SJCRH30 (cell line): ENCODE measurements around the gene DCDC2C. TPM values are rescaled to one million over a fixed set of nuclear protein-coding genes. Genes with fewer than 3 reads are reported as not detected.
"Not testable (repeated sequence)": the region's sequence is repeated elsewhere in the genome, so short reads cannot be mapped to it uniquely, and the experiment has no call there.

Source experiments
- DNase-seq, 2 experiments: peaks; one replicate each; pipeline ENCODE4 v3.0.0-alpha.2; 2015 to 2020
- H3K27ac ChIP-seq: fragments of 250-450 bp; sonication (Bioruptor Pico); 2 replicates; pipeline ENCODE4 v1.5.1; 2020; ENCODE audit warnings: mild to moderate bottlenecking, moderate library complexity
- H3K27me3 ChIP-seq: fragments of 250-450 bp; sonication (Bioruptor Pico); 2 replicates; pipeline ENCODE4 v1.5.1; 2020; ENCODE audit warnings: mild to moderate bottlenecking, moderate library complexity
- H3K36me3 ChIP-seq: fragments of 250-450 bp; sonication (Bioruptor Pico); 2 replicates; pipeline ENCODE4 v1.5.1; 2020; ENCODE audit warnings: mild to moderate bottlenecking, moderate library complexity
- H3K4me1 ChIP-seq: fragments of 250-450 bp; sonication (Bioruptor Pico); 2 replicates; pipeline ENCODE4 v1.5.1; 2020; ENCODE audit warnings: mild to moderate bottlenecking, moderate library complexity
- H3K4me3 ChIP-seq: fragments of 250-450 bp; sonication (Bioruptor Pico); 2 replicates; pipeline ENCODE4 v1.5.1; 2020; ENCODE audit warnings: mild to moderate bottlenecking, moderate library complexity
- H3K9me3 ChIP-seq: fragments of 250-450 bp; sonication (Bioruptor Pico); replicated peaks from 2 replicates; pipeline ENCODE4 v1.5.1; 2020; ENCODE audit warnings: mild to moderate bottlenecking, moderate library complexity
- total RNA-seq: library from RNA; depleted of rRNA; stranded (reverse); fragments of >200 nt; shearing (Covaris generic); gene quantifications from 2 replicates; pipeline ENCODE4 v1.2.3, GENCODE V29; 2014; rRNA removed

The DCDC2C gene
- total RNA-seq: not detected in 2 replicates

DNA sequence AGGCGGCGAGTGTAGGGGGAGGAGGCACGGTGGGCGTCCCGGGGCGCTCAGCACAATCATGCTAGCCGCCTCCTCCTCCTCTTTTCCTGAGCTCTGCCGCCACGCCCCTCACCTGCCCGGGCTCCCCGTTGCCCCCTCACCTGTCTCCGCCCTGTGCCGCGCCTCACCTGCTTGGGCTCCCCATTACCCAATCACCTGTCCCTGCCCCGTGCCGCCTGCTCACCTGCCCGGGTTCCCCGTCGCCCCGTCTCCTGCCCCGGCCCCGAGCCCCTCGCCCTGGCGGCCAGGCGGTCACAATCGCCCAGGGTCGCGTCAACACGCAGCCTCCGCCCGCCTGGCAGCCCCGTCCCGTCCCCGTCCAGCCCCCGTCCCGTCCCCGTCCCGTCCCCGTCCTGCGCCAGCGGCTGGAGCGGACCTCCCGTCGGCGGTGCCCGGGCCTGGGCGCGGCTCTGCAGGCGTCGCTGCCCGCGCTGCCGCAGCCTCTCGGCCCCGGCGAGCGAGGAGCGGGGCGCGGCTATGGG, at the start of gene DCDC2C:
Gene DCDC2C (plus strand): TSS at position 340 of the 521 bp plus-strand sequence. CDS start 177 bp downstream, at position 517.
- no peaks in the 10 kb centered on the region for H3K4me1 ChIP-seq
- 0 out of 2 replicates have a peak, but pooled peaks cover 6% of the 10 kb centered on the region for H3K27me3 ChIP-seq
- H3K9me3 ChIP-seq: peaks cover 7% of the 10 kb centered on the region; the same call in 1 of the 2 replicates
- H3K4me3 ChIP-seq: no peak within 1 kb of the TSS
- no peaks in the 10 kb centered on the region for H3K36me3 ChIP-seq
- no peak for DNase-seq
- H3K27ac ChIP-seq: no peak within 1 kb of the TSS

- Histone ChIP-seq H3K27ac (no peak overlapping the region), H3K4me1 (peaks cover 33% of the 10 kb centered on the region), H3K9me3 (no peaks in the 10 kb centered on the region), H3K36me3 (no peaks in the 10 kb centered on the region), H3K4me3 (no peak overlapping the region), H3K27me3 (no peaks in the 10 kb centered on the region)
- DNase-seq: no peak
Measured at GRCh38 chr2:3654011-3654410, 49.4 kb upstream of the DCDC2C start.

GRCh38 chr2:3654531-3655225, 48.7 kb upstream of the DCDC2C start:
- Histone ChIP-seq H3K36me3 (no peaks in the 10 kb centered on the region), H3K4me1 (peaks cover 40% of the 10 kb centered on the region), H3K27ac (no peak overlapping the region), H3K27me3 (no peaks in the 10 kb centered on the region), H3K4me3 (no peak overlapping the region), H3K9me3 (no peaks in the 10 kb centered on the region)
- DNase-seq: no peak

GRCh38 chr2:3655871-3656761, 47.3 kb upstream of the DCDC2C start:
- H3K27ac ChIP-seq: peak overlapping the region; percentile 89
- DNase-seq: peak in 1 of 2 experiments; percentile 32
- no peaks in the 10 kb centered on the region for H3K36me3 ChIP-seq
- peak overlapping the region; percentile 35 for H3K4me3 ChIP-seq
- peaks cover 45% of the 10 kb centered on the region for H3K4me1 ChIP-seq
- no peaks in the 10 kb centered on the region for H3K9me3 ChIP-seq
- no peaks in the 10 kb centered on the region for H3K27me3 ChIP-seq

- no peaks in the 10 kb centered on the region for H3K9me3 ChIP-seq
- peaks cover 45% of the 10 kb centered on the region for H3K4me1 ChIP-seq
- H3K27me3 ChIP-seq: no peaks in the 10 kb centered on the region
- DNase-seq: peak; percentile 94 to 95
- H3K36me3 ChIP-seq: no peaks in the 10 kb centered on the region
- H3K27ac ChIP-seq: peak overlapping the region; percentile 89
- peak overlapping the region; percentile 35 for H3K4me3 ChIP-seq
Measured at GRCh38 chr2:3656762-3657721, 46.3 kb upstream of the DCDC2C start.

DNA sequence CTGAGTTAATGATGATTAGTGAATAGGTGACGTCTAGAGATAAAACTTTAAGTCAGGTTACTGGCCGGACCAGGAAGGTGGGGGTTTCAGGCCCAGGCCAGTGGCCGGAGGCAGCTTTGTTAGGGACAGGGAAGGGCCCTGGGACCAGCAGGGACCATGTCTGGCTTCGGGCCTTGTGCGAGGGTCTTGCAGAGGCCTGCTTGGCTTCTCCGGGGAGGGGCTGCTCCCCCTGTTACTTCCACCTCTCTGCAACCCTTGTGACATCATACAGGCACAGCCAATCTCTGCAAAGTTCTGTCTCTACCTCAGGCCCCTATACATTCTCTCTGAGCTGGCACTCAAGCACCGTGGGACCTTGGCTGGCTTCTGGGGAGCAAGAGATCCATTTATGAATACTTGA, 45.5 kb upstream of the DCDC2C start, which contains the start of gene ALLC:
Gene ALLC (plus strand): TSS at position 320 of the 400 bp plus-strand sequence. CDS start 12,958 bp downstream, outside the sequence.
- no peak for DNase-seq
- H3K9me3 ChIP-seq: no peaks in the 10 kb centered on the region
- no peaks in the 10 kb centered on the region for H3K27me3 ChIP-seq
- peak within 1 kb of the TSS; percentile 89 for H3K27ac ChIP-seq
- H3K4me3 ChIP-seq: peak within 1 kb of the TSS; percentile 35
- H3K36me3 ChIP-seq: no peaks in the 10 kb centered on the region
- peaks cover 45% of the 10 kb centered on the region for H3K4me1 ChIP-seq

GRCh38 chr2:3659447-3660432, 43.6 kb upstream of the DCDC2C start:
- peak; percentile 89 to 93 for DNase-seq
- Histone ChIP-seq H3K4me3 (peak overlapping the region; percentile 23), H3K36me3 (no peaks in the 10 kb centered on the region), H3K27ac (peak overlapping the region; percentile 89), H3K9me3 (no peaks in the 10 kb centered on the region), H3K27me3 (no peaks in the 10 kb centered on the region), H3K4me1 (peaks cover 45% of the 10 kb centered on the region)

DNA sequence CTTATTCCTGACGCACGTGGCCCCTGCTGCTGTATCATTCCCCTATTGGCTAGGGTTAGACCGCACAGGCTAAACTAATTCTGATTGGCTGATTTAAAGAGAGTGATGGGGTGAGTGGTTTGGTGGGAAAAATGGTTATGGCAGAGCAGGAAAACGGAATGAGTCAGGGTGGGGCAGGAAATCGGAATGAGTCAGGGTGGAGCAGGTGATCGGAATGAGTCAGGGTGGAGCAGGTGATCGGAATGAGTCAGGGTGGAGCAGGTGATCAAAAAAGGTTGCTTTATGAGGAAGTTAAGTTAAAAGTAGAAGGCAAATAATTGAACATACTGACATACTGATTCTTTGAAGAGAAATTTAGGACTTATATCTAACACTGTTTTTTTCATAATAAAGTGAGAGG, 42.7 kb upstream of the DCDC2C start:
- not testable (repeated sequence) for H3K4me3 ChIP-seq, H3K36me3 ChIP-seq, H3K27me3 ChIP-seq, H3K27ac ChIP-seq, DNase-seq, H3K9me3 ChIP-seq
- H3K4me1 ChIP-seq: peaks cover 45% of the 10 kb centered on the region

DNA sequence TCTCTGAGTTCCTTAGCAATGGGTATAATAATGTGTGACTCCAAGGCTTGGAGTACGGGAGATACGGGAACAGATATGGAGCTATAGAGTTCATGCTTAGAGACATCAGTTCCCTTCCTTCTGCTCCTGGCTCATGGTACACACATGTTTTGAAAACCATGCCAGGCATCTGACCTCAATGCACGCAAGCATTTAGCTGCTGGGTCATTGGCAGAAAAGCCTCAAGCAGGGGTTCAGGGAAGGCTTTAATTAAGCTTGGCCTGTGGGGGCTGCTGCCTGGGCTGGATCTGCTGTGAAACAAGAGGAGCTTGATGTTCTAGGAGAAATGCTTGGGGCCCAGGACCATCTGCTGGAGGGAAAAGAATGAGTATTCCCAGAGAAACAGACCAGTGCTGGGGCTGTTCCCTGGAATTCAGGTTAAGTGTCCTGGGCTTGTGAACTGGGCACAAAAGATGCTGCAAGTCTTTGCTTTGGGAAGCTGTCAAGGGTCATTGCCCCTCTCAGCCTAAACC, 42.2 kb upstream of the DCDC2C start:
- DNase-seq: no peak
- no peak overlapping the region for H3K27ac ChIP-seq
- peaks cover 40% of the 10 kb centered on the region for H3K4me1 ChIP-seq
- no peaks in the 10 kb centered on the region for H3K27me3 ChIP-seq
- H3K36me3 ChIP-seq: no peaks in the 10 kb centered on the region
- no peaks in the 10 kb centered on the region for H3K9me3 ChIP-seq
- H3K4me3 ChIP-seq: no peak overlapping the region

- Histone ChIP-seq H3K27ac (no peak overlapping the region), H3K4me3 (no peak overlapping the region), H3K27me3 (no peaks in the 10 kb centered on the region), H3K4me1 (peaks cover 31% of the 10 kb centered on the region), H3K9me3 (no peaks in the 10 kb centered on the region), H3K36me3 (no peaks in the 10 kb centered on the region)
- DNase-seq: no peak
Measured at GRCh38 chr2:3662239-3662638, 41.1 kb upstream of the DCDC2C start.

DNA sequence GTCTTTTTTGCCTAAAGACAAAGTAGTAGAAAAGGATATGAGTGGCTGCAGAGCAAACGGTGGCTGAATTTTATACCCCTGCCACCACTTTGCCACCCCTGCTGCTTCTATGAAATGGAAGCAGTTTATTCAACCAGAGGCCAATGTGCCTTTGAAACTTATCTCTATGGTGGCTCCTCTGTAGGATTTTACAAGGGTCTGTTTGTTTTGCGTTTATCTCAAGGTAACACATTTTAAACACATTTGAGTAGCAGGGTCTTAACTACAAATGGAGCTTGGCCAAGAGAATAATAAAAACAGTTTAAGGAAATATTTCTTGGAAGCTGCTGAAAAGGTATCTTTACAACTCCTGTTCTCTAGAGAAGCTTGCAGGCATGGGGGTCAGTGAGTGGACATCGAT, 39.3 kb upstream of the DCDC2C start:
- H3K4me1 ChIP-seq: peaks cover 14% of the 10 kb centered on the region
- no peaks in the 10 kb centered on the region for H3K27me3 ChIP-seq
- no peaks in the 10 kb centered on the region for H3K9me3 ChIP-seq
- no peaks in the 10 kb centered on the region for H3K36me3 ChIP-seq
- DNase-seq: no peak
- no peak overlapping the region for H3K4me3 ChIP-seq
- no peak overlapping the region for H3K27ac ChIP-seq

- no peaks in the 10 kb centered on the region for H3K27me3 ChIP-seq
- no peak overlapping the region for H3K4me3 ChIP-seq
- DNase-seq: no peak
- peaks cover 6% of the 10 kb centered on the region for H3K4me1 ChIP-seq
- H3K27ac ChIP-seq: no peak overlapping the region
- no peaks in the 10 kb centered on the region for H3K36me3 ChIP-seq
- no peaks in the 10 kb centered on the region for H3K9me3 ChIP-seq
Measured at GRCh38 chr2:3664925-3665324, 38.5 kb upstream of the DCDC2C start.
